PFSK-1 (cell line): Measurements from ENCODE around the gene IQCM.

Experiments used
- REST ChIP-seq, 2 experiments: IDR thresholded peaks; 2 replicates each; pipeline versions ENCODE4 v1.6.1 to v1.8.0; 2011 to 2012; ENCODE audit warnings: low read depth in 2 of 2, low read length in 2 of 2, control low read depth in 1 of 2, inconsistent platforms in 1 of 2, mild to moderate bottlenecking in 1 of 2, moderate library complexity in 1 of 2; ENCODE audit not compliant: insufficient read depth in 1 of 2
- TAF1 ChIP-seq: IDR thresholded peaks from 2 replicates; pipeline ENCODE4 v1.6.1; 2012; ENCODE audit warnings: low read length, control low read depth, borderline replicate concordance; ENCODE audit not compliant: insufficient read depth

- TF ChIP-seq TAF1 (no peak), REST (IDR thresholded peaks at IDR 0.05; ENCODE audit: insufficient read depth in 1 of 2, low read depth in 2 of 2, low read length in 2 of 2) (no peak)
Observed at GRCh38 chr4:149521611-149522425, 293.8 kb downstream of the IQCM start.
